ENCODE data around the gene GRPR. TPM values are rescaled to one million over a fixed set of nuclear protein-coding genes. Genes with fewer than 3 reads are reported as not detected.
"Not testable (repeated sequence)": the region's sequence is repeated elsewhere in the genome, so short reads cannot be mapped to it uniquely, and the experiment has no call there.

The GRPR gene
- polyA plus RNA-seq, 1 donor (not counting 4 experiments of a cell fraction or from before 2014, with no cell fraction given), result 0.08 TPM

DNA sequence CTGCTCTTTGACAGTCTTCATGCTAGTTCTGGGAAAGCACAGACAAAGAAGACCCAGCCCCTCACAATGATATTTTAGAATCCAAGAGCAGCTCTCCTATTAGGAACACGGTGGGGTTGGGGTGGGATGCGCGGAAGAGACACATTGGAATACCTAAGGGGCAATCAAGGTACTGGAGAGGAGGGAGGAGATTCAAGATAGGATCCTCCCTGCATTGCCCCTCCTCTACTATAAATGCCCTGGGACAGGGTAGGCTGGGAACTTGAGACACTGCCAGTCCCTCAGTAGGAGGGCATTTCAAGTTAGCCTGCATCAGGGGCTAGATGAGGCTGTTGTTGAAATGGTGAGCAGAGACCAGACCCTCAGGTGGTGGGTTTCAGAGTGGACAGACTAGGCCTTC lies 49.0 kb downstream of the GRPR start:
- H3K4me2 ChIP-seq (ENCODE audit: control insufficient read depth, extremely low read depth, insufficient read depth, low read depth, low read length), result no peak overlapping the region
- dilution Hi-C loops (cut with MboI; ENCODE audit: extremely low pct_ligation_motif_present, low sequenced_read_pairs), result no loop called here
- no peaks in the 10 kb centered on the region for H3K79me2 ChIP-seq (ENCODE audit: control insufficient read depth, insufficient read depth, low read length)
- H3K9me3 ChIP-seq (ENCODE audit: control insufficient read depth, low read depth, low read length), result no peaks in the 10 kb centered on the region
- no peaks in the 10 kb centered on the region for H3K36me3 ChIP-seq (ENCODE audit: control insufficient read depth in 2 of 2, extremely low read depth in 1 of 2, insufficient read depth in 2 of 2, low read length in 2 of 2)
- no peak overlapping the region for H3K4me3 ChIP-seq (ENCODE audit: control insufficient read depth in 2 of 3, extremely low read depth in 1 of 3, insufficient read depth in 2 of 3, low read depth in 1 of 3, low read length in 3 of 3)
- H3K27me3 ChIP-seq (ENCODE audit: control insufficient read depth, extremely low read depth, insufficient read depth, low read length), result peaks cover 3% of the 10 kb centered on the region
- FAIRE-seq (no peak), DNase-seq (ENCODE audit: low read depth, low spot score) (no peak)
- H3K27ac ChIP-seq (ENCODE audit: control insufficient read depth, insufficient read depth, low read length), result no peak overlapping the region
- no peaks in the 10 kb centered on the region for H3K4me1 ChIP-seq (ENCODE audit: control insufficient read depth, extremely low read depth, insufficient read depth, low read length)
- no peaks in the 10 kb centered on the region for H4K20me1 ChIP-seq (ENCODE audit: control insufficient read depth, extremely low read depth, insufficient read depth, low read length)
- no peak overlapping the region for H2AFZ ChIP-seq (ENCODE audit: control insufficient read depth, low read length)
- H3K9ac ChIP-seq (ENCODE audit: control insufficient read depth, extremely low read depth, insufficient read depth, low read length), result no peak overlapping the region
- no peaks in the 10 kb centered on the region for H3K9me1 ChIP-seq (ENCODE audit: control insufficient read depth, extremely low read depth, insufficient read depth, low read length)
- no peak for TF ChIP-seq EZH2 (IDR thresholded peaks at IDR 0.05; ENCODE audit: low read length)

DNA sequence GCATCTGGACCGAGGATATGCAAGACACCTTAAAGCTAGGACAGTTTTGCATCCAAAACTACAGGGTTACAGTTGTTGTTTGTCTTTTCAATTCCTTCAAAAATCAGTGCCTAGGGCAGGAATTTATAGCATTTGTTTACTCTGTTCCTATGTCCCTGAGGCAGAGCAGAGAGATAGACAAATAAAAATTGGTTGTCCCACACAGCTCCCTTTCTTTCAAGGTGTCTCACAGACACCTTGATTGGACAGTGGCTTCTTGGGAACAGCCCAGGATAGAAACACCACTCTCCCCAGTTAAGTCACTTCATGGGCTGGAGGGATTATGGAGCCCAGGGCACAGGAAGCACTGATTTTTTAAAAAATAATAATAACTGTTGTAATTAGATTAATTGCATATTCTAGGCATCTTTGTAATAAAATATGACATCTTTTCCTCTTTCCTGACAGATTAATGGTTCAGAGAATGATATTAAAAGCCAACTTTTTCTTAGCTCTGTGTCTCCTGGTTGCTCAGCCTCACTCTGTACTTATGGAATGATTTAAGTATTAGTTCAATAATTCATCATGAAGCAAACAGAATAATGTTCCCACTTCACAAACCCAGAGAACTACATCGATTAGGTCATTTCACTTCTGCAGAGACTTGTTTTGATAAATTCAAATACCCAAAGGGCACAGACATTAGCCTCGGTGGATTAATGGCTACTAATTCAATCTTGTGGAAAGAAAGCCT lies 52.1 kb downstream of the GRPR start:
- no peaks in the 10 kb centered on the region for H3K36me3 ChIP-seq (ENCODE audit: control insufficient read depth in 2 of 2, extremely low read depth in 1 of 2, insufficient read depth in 2 of 2, low read length in 2 of 2)
- H4K20me1 ChIP-seq (ENCODE audit: control insufficient read depth, extremely low read depth, insufficient read depth, low read length), result no peaks in the 10 kb centered on the region
- no peak overlapping the region for H3K4me2 ChIP-seq (ENCODE audit: control insufficient read depth, extremely low read depth, insufficient read depth, low read depth, low read length)
- peaks cover 3% of the 10 kb centered on the region for H3K27me3 ChIP-seq (ENCODE audit: control insufficient read depth, extremely low read depth, insufficient read depth, low read length)
- H3K4me3 ChIP-seq (ENCODE audit: control insufficient read depth in 2 of 3, extremely low read depth in 1 of 3, insufficient read depth in 2 of 3, low read depth in 1 of 3, low read length in 3 of 3), result no peak overlapping the region
- TF ChIP-seq EZH2 (IDR thresholded peaks at IDR 0.05; ENCODE audit: low read length), result no peak
- TF ChIP-seq, protein P1, sequence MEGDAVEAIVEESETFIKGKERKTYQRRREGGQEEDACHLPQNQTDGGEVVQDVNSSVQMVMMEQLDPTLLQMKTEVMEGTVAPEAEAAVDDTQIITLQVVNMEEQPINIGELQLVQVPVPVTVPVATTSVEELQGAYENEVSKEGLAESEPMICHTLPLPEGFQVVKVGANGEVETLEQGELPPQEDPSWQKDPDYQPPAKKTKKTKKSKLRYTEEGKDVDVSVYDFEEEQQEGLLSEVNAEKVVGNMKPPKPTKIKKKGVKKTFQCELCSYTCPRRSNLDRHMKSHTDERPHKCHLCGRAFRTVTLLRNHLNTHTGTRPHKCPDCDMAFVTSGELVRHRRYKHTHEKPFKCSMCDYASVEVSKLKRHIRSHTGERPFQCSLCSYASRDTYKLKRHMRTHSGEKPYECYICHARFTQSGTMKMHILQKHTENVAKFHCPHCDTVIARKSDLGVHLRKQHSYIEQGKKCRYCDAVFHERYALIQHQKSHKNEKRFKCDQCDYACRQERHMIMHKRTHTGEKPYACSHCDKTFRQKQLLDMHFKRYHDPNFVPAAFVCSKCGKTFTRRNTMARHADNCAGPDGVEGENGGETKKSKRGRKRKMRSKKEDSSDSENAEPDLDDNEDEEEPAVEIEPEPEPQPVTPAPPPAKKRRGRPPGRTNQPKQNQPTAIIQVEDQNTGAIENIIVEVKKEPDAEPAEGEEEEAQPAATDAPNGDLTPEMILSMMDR (optimal IDR thresholded peaks at IDR 0.05 in 1 of 3, IDR thresholded peaks at IDR 0.05 in 1 of 3, conservative IDR thresholded peaks at IDR 0.05 in 1 of 3; ENCODE audit: extremely low read depth in 1 of 3, insufficient read depth in 2 of 3, low read length in 3 of 3), result no peak
- dilution Hi-C loops (cut with MboI; ENCODE audit: extremely low pct_ligation_motif_present, low sequenced_read_pairs), result no loop called here
- H3K9ac ChIP-seq (ENCODE audit: control insufficient read depth, extremely low read depth, insufficient read depth, low read length), result no peak overlapping the region
- H3K9me1 ChIP-seq (ENCODE audit: control insufficient read depth, extremely low read depth, insufficient read depth, low read length), result no peaks in the 10 kb centered on the region
- DNase-seq (ENCODE audit: low read depth, low spot score) (no peak), FAIRE-seq (no peak)
- no peaks in the 10 kb centered on the region for H3K79me2 ChIP-seq (ENCODE audit: control insufficient read depth, insufficient read depth, low read length)
- H2AFZ ChIP-seq (ENCODE audit: control insufficient read depth, low read length), result no peak overlapping the region
- H3K4me1 ChIP-seq (ENCODE audit: control insufficient read depth, extremely low read depth, insufficient read depth, low read length), result no peaks in the 10 kb centered on the region
- no peak overlapping the region for H3K27ac ChIP-seq (ENCODE audit: control insufficient read depth, insufficient read depth, low read length)
- no peaks in the 10 kb centered on the region for H3K9me3 ChIP-seq (ENCODE audit: control insufficient read depth, low read depth, low read length)

DNA sequence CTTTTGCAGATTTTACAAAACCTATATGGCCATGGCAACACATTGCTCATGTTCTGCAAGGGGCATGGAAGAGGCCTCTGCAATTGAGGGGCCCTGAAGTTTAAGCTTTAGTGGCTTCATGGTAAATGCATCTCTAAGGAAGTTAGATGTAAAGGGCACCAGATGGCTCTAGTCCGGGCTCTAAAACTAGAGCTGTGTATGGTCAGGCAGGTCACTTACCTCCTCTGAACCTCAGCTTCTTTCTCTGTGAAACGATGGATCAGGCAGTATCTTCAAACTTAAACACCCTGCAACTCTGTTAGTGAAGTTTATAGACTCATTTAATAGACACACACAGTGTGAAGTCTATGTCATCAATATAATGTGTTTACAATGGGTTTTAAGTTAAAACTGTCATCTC lies 53.9 kb downstream of the GRPR start:
- TF ChIP-seq, protein P1 (optimal IDR thresholded peaks at IDR 0.05 in 1 of 3, IDR thresholded peaks at IDR 0.05 in 1 of 3, conservative IDR thresholded peaks at IDR 0.05 in 1 of 3; ENCODE audit: extremely low read depth in 1 of 3, insufficient read depth in 2 of 3, low read length in 3 of 3), result no peak
- TF ChIP-seq EZH2 (IDR thresholded peaks at IDR 0.05; ENCODE audit: low read length), result no peak
- Histone ChIP-seq H3K4me3 (ENCODE audit: control insufficient read depth in 2 of 3, extremely low read depth in 1 of 3, insufficient read depth in 2 of 3, low read depth in 1 of 3, low read length in 3 of 3) (no peak overlapping the region), H2AFZ (ENCODE audit: control insufficient read depth, low read length) (no peak overlapping the region), H3K36me3 (ENCODE audit: control insufficient read depth in 2 of 2, extremely low read depth in 1 of 2, insufficient read depth in 2 of 2, low read length in 2 of 2) (no peaks in the 10 kb centered on the region), H3K27me3 (ENCODE audit: control insufficient read depth, extremely low read depth, insufficient read depth, low read length) (peaks cover 3% of the 10 kb centered on the region), H3K79me2 (ENCODE audit: control insufficient read depth, insufficient read depth, low read length) (no peaks in the 10 kb centered on the region), H4K20me1 (ENCODE audit: control insufficient read depth, extremely low read depth, insufficient read depth, low read length) (no peaks in the 10 kb centered on the region), H3K9me1 (ENCODE audit: control insufficient read depth, extremely low read depth, insufficient read depth, low read length) (no peaks in the 10 kb centered on the region), H3K9ac (ENCODE audit: control insufficient read depth, extremely low read depth, insufficient read depth, low read length) (no peak overlapping the region), H3K27ac (ENCODE audit: control insufficient read depth, insufficient read depth, low read length) (no peak overlapping the region), H3K9me3 (ENCODE audit: control insufficient read depth, low read depth, low read length) (no peaks in the 10 kb centered on the region), H3K4me1 (ENCODE audit: control insufficient read depth, extremely low read depth, insufficient read depth, low read length) (no peaks in the 10 kb centered on the region), H3K4me2 (ENCODE audit: control insufficient read depth, extremely low read depth, insufficient read depth, low read depth, low read length) (no peak overlapping the region)
- DNase-seq (ENCODE audit: low read depth, low spot score) (no peak), FAIRE-seq (no peak)
- dilution Hi-C loops (cut with MboI; ENCODE audit: extremely low pct_ligation_motif_present, low sequenced_read_pairs), result no loop called here

DNA sequence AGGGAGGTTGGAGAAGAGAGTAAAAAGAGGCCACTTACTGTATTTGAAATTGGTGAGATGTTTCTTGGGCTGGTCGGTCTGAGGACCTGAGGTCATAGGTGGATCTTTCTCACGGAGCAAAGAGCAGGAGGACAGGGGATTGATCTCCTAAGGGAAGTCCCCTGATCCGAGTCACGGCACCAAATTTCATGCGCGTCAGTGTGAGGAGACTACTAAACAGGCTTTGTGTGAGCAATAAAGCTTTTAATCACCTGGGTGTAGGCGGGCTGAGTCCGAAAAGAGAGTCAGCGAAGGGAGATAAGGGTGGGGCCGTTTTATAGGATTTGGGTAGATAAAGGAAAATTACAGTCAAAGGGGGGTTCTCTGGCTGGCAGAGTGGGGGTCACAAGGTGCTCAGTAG lies 60.5 kb downstream of the GRPR start:
- H3K4me3 ChIP-seq (ENCODE audit: control insufficient read depth in 2 of 3, extremely low read depth in 1 of 3, insufficient read depth in 2 of 3, low read depth in 1 of 3, low read length in 3 of 3); FAIRE-seq; H3K9ac ChIP-seq (ENCODE audit: control insufficient read depth, extremely low read depth, insufficient read depth, low read length); dilution Hi-C loops (cut with MboI; ENCODE audit: extremely low pct_ligation_motif_present, low sequenced_read_pairs); H4K20me1 ChIP-seq (ENCODE audit: control insufficient read depth, extremely low read depth, insufficient read depth, low read length); H3K4me2 ChIP-seq (ENCODE audit: control insufficient read depth, extremely low read depth, insufficient read depth, low read depth, low read length); H3K36me3 ChIP-seq (ENCODE audit: control insufficient read depth in 2 of 2, extremely low read depth in 1 of 2, insufficient read depth in 2 of 2, low read length in 2 of 2); H3K9me1 ChIP-seq (ENCODE audit: control insufficient read depth, extremely low read depth, insufficient read depth, low read length); DNase-seq (ENCODE audit: low read depth, low spot score); H3K27me3 ChIP-seq (ENCODE audit: control insufficient read depth, extremely low read depth, insufficient read depth, low read length); H2AFZ ChIP-seq (ENCODE audit: control insufficient read depth, low read length); H3K27ac ChIP-seq (ENCODE audit: control insufficient read depth, insufficient read depth, low read length); H3K79me2 ChIP-seq (ENCODE audit: control insufficient read depth, insufficient read depth, low read length); H3K9me3 ChIP-seq (ENCODE audit: control insufficient read depth, low read depth, low read length): not testable (repeated sequence)
- peaks cover 15% of the 10 kb centered on the region for H3K4me1 ChIP-seq (ENCODE audit: control insufficient read depth, extremely low read depth, insufficient read depth, low read length)
